ENCODE data around the gene SLC38A1.

Gene SLC38A1

GRCh38 chr12:46224386-46224785, 44.5 kb downstream of the SLC38A1 start:
- H3K4me3 ChIP-seq (ENCODE audit: low read depth, low read length) = no peak overlapping the region
- DNase-seq (ENCODE audit: low read depth, low spot score) = peak; percentile 32
- in situ Hi-C loops (cut with HindIII; ENCODE audit: low sequenced_read_pairs) = no loop called here
- TF ChIP-seq CTCF (IDR thresholded peaks at IDR 0.05; ENCODE audit: low read depth, low read length) = no peak

GRCh38 chr12:46223047-46223446, 45.8 kb downstream of the SLC38A1 start:
- no peak for TF ChIP-seq CTCF (IDR thresholded peaks at IDR 0.05; ENCODE audit: low read depth, low read length)
- no peak overlapping the region for H3K4me3 ChIP-seq (ENCODE audit: low read depth, low read length)
- no peak for DNase-seq (ENCODE audit: low read depth, low spot score)
- in situ Hi-C loops (cut with HindIII; ENCODE audit: low sequenced_read_pairs) = no loop called here

- in situ Hi-C loops (cut with HindIII; ENCODE audit: low sequenced_read_pairs) = no loop called here
- no peak overlapping the region for H3K4me3 ChIP-seq (ENCODE audit: low read depth, low read length)
- no peak for TF ChIP-seq CTCF (IDR thresholded peaks at IDR 0.05; ENCODE audit: low read depth, low read length)
- DNase-seq (ENCODE audit: low read depth, low spot score) = no peak
Measured at GRCh38 chr12:46222636-46223035, 46.2 kb downstream of the SLC38A1 start.

- no peak overlapping the region for H3K4me3 ChIP-seq (ENCODE audit: low read depth, low read length)
- TF ChIP-seq CTCF (IDR thresholded peaks at IDR 0.05; ENCODE audit: low read depth, low read length) = no peak
- DNase-seq (ENCODE audit: low read depth, low spot score) = peak; percentile 73
- in situ Hi-C loops (cut with HindIII; ENCODE audit: low sequenced_read_pairs) = no loop called here
Measured at GRCh38 chr12:46221255-46222128, 47.4 kb downstream of the SLC38A1 start.

GRCh38 chr12:46219877-46220655, 48.8 kb downstream of the SLC38A1 start:
- in situ Hi-C loops (cut with HindIII; ENCODE audit: low sequenced_read_pairs) = no loop called here
- no peak overlapping the region for H3K4me3 ChIP-seq (ENCODE audit: low read depth, low read length)
- no peak for TF ChIP-seq CTCF (IDR thresholded peaks at IDR 0.05; ENCODE audit: low read depth, low read length)
- peak; percentile 73 for DNase-seq (ENCODE audit: low read depth, low spot score)

GRCh38 chr12:46219132-46219876, 49.5 kb downstream of the SLC38A1 start:
- no peak for TF ChIP-seq CTCF (IDR thresholded peaks at IDR 0.05; ENCODE audit: low read depth, low read length)
- no peak for DNase-seq (ENCODE audit: low read depth, low spot score)
- H3K4me3 ChIP-seq (ENCODE audit: low read depth, low read length) = no peak overlapping the region
- in situ Hi-C loops (cut with HindIII; ENCODE audit: low sequenced_read_pairs) = no loop called here
